GM20000 (cell line): ENCODE data around the gene PTPRH.

ENCODE experiments used
- DNase-seq: peaks from one replicate; pipeline ENCODE4 v3.0.0; 2012; ENCODE audit warnings: low spot score
- CTCF ChIP-seq: IDR thresholded peaks from 2 replicates; pipeline ENCODE4 v1.5.1; 2012; ENCODE audit warnings: mild to moderate bottlenecking, control low read depth; ENCODE audit errors: extremely low read depth, missing control alignments

The PTPRH gene

GRCh38 chr19:55145232-55145631 lies 64.1 kb downstream of the PTPRH start:
- TF ChIP-seq CTCF, result no peak
- no peak for DNase-seq

GRCh38 chr19:55141696-55142095 lies 67.6 kb downstream of the PTPRH start:
- no peak for DNase-seq
- TF ChIP-seq CTCF, result no peak

GRCh38 chr19:55137915-55138314 lies 71.4 kb downstream of the PTPRH start:
- DNase-seq, result no peak
- no peak for TF ChIP-seq CTCF

GRCh38 chr19:55136399-55137102 lies 72.8 kb downstream of the PTPRH start:
- DNase-seq, result no peak
- TF ChIP-seq CTCF, result no peak

- DNase-seq, result no peak
- TF ChIP-seq CTCF, result no peak
Observed at GRCh38 chr19:55134736-55135135, 74.6 kb downstream of the PTPRH start.

- peak; percentile 53 for DNase-seq
- TF ChIP-seq CTCF, result no peak
Observed at GRCh38 chr19:55133639-55134444, 75.5 kb downstream of the PTPRH start.

GRCh38 chr19:55132453-55133129 lies 76.7 kb downstream of the PTPRH start:
- peak; percentile 25 for DNase-seq
- no peak for TF ChIP-seq CTCF
